Measurements from ENCODE around the gene LRRC17.

LRRC17 gene, protein sequence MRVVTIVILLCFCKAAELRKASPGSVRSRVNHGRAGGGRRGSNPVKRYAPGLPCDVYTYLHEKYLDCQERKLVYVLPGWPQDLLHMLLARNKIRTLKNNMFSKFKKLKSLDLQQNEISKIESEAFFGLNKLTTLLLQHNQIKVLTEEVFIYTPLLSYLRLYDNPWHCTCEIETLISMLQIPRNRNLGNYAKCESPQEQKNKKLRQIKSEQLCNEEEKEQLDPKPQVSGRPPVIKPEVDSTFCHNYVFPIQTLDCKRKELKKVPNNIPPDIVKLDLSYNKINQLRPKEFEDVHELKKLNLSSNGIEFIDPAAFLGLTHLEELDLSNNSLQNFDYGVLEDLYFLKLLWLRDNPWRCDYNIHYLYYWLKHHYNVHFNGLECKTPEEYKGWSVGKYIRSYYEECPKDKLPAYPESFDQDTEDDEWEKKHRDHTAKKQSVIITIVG

DNA sequence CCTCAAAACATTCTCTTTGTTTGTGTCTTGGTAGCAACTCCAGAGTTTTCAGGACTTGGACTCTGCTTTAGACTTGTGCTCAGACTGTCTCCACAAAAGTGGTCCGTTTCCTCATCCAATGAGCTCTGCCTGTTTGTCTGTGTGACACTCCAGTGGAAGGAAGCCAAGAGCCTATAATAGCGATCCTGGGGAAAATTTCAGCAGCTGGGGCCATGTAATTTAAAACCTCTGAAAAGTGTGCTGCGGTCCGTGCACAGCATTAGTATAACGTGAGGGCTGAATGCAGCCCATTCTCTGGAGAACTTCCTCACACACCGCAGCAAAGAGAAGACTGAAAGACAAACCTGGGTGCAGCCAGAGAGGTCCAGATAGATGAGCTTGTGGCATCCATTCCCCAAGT is at the start of gene LRRC17:
Gene LRRC17, plus strand, starts transcription at position 259 of the 400 bp plus-strand sequence. CDS start 20,914 bp downstream, outside the sequence.
- no peak for DNase-seq

DNA sequence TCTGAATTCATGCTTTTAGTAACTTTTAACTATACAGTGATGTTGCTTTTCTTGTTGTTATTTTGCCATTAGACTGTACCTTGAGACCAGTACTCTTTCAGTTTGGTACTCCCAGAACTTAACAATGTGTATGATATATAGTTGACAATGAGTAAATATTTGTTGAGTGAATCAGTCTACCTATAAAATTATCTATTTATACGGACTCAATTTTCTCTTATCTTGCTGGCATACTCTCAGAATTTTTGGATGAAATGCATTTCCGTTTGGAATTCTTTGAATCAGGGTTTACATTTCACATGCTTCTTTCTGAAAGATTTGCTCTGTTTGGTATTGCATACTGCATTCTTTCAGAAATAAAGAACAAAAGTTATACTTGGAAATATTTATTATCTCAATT is 47.8 kb upstream of the LRRC17 start:
- no peak for DNase-seq

DNA sequence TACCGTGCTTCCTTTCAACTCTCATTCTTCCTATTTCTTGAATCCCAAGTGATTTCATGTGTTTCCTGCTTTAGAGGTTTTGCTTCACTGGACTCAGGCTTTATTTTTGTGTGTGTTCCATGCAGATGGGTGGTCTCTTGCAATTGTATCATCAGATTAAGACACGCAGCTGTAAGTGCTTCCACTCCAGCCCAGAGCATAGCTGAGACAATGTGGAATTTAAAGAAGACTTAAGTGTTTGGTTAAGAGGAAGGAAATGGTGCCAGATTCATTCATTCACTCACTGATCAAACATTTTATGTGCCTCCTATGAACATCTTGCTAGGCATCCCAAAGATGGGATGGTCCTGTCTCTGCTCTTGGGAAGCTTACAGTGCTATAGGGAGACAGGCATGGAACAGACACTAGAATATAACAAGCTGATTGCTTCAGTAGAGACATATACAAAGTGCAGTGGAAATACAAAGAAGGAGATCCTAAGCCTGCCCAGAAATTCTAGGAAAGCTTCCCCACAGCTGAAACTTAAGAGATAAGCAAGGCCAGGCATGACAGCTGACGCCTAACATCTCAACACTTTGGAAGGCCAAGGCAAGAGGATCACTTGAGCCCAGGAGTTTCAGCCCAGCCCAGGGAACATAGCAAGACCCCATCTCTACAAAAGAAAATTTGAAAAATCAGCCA is 46.1 kb upstream of the LRRC17 start:
- no peak for DNase-seq

DNA sequence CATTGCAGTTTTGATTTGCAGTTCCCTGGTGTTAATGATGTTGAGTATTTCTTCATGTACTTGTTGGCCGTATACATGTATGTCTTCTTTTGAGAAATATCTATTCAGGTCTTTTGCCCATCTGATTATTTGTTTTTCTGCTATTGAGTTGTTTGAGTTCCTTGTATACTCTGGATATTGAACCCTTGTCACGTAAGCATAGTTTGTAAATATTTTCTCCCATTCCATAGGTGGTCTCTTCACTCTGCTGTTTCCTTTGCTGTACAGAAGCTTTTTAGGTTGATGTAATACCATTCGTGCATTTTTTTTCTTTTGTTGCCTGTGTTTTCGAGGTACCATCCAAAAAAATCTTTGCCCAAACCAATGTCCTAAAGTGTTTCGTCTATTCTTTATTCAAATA is 43.6 kb upstream of the LRRC17 start:
- DNase-seq = no peak

DNA sequence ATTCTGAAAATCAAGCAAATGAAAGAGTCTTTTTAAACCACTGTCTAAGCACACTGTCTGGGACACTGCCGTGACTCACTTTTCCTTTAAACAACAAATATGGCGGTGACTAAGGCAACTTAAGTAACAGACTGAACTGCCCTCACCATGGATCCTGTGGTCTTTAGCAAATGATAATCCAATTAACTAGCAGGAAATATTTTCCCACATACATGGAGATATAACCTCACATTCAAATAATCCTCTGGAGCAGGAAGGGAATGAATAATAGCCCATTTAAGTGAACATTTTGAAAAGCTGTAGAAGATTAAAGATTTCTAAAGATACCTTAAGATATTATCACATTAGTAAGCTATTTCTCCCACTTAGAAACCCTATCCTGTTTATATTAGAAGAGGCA is 40.3 kb upstream of the LRRC17 start:
- DNase-seq = no peak

DNA sequence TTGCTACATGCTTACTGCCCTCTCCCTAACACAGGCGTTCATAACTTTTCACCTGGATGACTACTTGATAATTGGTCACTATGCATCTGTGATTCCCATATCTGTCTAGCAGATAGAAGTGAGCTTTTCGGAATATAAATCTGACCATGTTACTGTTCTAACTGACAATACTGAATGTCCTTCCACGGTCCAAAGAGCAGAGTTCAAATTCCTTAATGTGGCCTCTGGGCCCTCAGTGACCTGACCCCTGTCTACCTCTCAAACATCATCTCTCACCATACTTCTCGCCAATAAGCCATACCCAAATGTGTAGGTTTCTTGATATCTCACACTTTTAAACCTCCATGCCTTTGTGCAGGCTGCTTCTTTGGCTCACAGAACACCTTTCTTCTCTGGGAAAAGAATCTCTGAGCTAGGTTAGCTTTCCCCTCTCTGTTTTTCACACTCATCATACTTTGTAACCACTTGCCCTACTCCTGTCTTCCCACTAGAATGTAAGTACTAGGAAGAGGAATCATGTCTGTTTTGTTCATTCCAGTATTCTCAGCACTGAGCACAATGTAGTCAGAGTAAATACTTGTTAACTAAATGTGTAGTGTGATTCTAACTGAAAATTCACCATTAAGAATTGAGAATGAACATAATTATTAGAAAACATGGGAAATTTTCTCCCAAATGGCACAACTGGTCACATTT is 39.2 kb upstream of the LRRC17 start:
- no peak for DNase-seq

DNA sequence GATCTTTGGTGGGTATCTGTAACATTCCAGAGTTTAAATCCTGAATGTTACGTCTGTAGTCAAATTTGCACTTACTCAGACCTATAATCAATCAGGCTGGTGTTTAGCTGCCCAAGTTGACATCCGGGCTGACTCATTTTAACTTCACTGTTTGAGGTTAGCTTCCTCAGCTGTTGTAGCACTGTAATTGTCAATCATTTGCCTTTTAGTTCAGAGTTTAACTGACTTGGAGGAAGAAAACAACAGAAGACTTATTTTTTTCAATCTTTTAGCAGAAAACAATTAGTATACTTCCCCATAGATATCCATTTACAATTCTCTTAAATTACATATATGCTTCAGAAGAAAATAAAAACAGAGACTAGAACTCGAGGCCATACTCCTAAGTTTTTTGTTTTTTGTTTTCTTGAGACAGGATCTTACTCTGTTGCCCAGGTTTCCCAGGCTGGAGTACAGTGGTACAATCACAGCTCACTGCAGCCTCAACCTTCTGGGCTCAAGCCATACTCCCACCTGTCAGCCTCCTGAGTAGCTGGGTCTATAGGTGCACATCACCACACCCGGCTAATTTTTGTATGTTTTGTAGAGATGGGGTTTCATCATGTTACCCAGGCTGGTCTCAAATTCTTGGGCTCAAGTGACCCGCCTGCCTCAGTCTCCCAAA is 38.5 kb upstream of the LRRC17 start:
- no peak for DNase-seq

DNA sequence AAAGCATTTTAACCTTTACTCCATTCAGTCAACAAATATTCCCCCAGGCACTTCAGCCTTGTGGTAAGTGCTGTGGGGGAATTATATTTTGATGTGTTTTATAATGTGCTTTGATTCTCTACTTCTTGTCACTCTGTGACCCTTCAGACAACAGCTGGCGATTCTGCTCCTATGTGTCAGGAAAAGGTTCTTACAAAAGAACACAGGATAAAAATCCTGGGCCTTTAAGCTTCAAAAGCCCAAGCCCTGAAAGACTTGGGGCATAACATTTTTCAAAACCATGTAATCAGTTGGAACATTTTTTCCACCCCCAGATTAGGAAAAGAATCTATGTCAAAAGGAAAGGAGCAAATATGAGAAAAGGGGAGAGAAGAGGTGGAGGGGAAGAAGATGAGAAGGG is 37.8 kb upstream of the LRRC17 start:
- no peak for DNase-seq

DNA sequence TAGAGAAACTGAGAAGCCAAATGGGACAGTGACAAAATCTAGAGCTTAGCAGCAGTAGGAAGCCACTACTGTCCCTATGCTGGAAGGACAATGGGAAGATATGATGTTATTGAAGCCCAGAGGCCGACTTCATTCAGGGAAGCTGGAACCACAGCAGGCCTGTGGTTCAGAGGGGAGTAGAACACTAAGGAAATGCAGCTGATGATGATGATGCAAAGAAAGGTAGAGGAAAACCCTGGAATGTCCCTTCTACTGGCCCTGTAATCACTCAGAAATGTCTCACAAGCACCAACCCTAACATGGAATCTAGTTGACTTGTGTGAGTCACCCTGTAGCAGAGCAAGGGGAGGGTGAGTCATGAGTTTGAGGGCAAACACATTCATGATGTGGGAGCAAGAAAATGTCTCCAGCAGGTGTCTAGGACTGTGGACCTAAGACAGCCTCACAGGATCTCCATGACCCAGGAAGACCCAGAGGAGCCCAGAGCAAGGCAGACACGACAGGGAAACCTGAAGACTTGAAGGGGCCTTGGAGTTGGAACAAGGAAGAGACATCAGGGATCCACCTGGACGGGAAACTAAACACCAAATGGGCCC is 37.0 kb upstream of the LRRC17 start:
- no peak for DNase-seq

DNA sequence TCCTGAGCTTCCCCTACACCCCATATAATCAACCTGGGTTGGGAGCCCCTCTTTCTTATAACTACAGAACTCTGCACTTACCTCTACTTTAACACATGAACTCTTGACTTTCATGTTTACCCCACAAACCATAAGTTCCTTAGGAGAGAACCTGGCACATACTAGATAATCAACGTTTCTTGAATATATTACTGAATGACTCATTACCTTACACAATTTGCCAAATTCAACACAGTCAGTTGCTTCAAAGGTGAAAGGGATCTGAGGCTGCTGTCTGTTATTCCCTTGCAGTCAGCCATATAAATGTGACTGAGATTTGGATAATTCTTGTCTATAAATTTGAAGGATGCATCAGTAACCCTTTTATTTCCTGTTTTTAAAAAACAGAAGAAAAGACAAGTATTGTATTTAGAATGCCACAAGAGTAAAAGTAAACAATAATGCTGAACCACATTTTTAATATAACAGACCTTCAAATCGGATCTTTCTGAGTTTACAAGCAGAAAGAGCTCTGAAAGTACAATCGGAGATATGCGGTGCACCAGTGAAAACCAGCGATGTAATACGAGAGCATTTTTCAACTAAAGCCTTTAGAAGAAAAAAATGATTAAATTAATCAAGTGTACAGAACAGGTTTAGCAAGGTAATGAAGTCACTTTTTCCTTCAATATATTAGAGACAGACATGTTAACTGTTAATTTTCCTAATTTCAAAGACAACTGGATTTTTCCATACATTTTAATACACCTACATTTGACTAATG is 29.5 kb upstream of the LRRC17 start:
- DNase-seq = no peak

DNA sequence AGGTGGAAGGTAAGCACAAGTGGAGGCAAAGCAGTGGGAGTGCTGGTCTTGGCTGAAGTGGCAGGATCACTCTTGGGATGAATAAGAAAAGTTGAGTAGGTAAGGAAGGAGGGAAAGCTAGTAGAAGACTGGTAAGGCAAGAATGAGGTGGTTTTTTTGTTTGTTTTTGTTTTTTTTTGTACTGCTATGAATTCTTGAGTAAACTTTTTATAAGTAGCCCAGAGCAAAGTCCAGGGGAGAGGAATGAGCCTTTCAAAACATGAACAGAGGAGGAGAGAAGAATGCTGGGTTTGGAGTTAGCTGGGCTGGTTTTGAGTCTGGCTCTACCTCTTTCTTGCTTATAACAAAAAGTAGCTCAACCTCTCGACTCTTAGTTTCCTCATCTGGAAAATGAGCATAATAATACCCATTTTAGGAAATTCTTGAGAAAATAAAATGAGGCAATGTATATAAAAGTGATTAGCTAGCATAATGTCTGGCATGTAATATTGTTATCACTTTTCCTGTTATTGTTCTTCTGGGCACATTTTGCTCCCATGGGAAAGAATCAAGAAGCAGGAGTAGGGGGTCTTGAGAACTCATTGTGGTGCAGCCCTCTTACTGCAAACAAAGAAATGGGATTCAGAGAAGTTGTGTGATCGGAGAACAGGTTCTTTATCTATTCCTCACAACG is 24.1 kb upstream of the LRRC17 start:
- DNase-seq = no peak

DNA sequence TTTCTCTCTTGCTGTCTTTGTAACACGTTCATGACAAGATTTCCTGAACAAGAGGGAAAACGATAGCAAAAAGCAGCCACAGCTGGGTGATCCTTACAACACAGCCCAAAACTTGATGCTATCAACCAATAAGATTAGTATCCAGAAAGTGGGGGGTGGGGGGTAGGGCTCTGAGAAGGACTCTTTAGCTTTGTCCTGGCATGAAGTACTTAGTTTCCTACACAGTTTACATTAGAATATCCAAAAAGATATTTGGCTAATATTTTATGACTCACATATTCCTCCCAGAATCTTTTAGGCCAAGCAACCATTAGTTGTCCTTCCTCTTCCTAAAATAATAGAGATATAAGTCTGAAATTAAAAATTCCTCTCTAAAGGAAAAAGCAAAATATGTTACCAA is 22.9 kb upstream of the LRRC17 start:
- no peak for DNase-seq

DNA sequence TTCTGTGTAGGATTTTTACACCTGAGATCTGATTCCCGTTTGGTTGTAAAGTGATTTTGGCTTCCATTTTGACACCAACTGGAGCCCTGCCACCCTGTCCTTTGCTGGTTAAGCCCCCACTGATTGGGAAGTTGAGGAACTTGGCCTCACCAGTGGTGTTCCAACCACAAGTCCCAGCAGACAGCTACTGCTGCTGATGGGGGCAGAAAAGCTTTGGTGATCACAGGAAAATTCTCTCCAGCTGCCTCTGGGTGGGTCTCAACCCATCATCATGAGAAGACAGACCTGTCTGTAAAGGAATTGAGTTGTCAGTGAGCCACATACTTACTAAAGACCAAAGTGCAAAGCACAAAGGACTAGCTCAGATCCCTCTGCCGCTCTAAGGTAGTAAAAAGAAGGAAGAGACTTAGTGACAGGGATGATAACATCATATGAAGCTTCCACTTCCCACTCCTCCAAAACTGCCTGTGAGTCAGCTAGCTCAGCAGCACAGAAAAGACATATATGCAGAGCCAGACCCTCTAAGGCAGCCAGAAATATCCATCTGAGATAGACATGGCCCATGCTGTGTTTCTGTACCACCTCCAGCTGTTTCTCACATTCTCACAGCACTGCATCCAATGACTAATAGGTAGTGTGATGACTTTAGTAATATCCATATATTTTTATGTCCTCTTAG is 22.4 kb upstream of the LRRC17 start:
- DNase-seq = peak in 1 of 56 donors; percentile 2

DNA sequence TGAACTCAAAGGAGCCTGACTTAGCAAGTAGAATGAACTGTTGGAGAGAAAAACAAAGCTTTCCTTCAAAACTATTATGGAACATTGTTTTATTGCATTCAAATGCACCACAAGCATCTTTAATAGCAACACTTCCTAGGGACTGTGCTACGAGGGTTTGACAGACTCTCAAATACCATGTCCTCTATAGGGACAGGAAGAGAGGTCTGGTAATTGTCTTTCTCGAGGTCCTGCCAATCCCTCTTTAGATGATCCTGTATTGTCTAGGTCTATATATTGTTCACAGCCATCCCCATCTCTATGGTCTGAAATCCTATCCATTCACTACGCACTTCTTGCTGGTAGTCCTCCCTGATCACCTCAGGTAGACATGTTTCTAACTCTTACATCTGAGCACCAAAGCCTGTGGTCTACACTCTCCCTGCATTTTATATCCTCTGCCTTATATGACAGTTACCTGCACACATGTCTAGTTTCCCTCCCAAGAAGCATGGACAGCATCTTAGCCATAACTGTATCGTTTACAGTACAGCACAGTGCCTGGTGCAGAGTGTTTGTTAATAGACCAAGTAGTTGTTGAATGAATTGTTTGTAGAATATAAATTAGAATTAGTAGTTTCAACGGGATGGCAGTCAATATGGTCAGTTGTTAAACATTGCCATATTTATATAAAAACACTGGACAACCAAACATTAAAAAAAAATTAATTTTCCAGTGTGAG is 21.7 kb upstream of the LRRC17 start:
- DNase-seq = no peak

DNA sequence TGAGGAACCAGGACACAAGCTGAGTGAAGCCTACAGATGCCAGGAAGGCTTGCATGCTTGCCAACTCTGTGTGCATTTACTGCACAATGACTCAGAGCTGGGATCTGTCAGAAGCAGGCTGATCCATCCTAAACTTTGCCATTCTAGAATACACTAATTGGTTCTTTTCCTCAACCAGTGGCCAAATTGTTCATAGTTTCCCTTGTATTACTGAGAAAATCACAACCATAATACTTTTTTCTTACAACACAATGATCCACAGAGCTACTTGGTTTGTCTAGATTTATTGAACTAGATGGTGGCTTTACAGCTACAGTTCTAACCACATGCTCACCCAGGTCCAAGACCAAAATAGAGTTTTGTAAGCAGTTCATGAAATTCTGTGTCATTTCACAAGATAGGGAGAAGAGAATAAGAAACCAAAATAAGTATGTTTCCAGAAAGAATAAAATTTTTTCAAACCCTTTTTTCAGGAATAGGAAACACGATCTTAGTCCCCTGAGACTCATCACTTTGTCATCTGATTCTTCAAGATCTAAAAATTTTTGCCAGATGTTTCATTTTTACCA is 21.0 kb upstream of the LRRC17 start:
- peak in 10 of 56 donors; percentile 1 to 46 (median 6) for DNase-seq

DNA sequence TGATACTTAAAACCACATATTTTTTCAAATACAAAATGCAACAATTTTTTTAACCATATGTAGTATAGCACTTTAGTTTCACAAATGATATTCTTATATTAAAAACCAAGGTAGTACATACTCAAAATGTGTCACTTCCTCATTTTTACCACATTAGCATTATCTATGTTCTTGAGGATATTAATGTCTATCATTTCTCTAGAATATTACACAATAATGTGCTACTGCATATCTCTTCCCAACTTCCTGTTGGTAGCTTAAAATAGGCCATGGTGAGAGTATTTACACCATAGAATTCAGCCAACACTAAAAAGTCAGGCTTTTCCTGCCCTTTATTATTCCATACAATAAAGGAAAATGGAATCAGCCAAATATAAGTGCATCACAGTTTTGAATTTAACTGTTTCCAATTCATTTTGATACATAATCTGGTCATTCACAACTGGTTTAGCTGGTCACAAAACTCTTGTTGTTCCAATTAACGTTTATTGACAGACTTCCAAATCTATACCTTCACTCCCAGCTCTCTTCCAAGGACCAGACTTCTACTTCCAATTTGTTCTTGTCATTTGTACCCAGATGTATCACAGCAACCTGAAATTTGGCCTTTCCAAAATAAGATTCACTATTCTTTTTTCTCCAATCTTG is 20.0 kb upstream of the LRRC17 start:
- DNase-seq = no peak

DNA sequence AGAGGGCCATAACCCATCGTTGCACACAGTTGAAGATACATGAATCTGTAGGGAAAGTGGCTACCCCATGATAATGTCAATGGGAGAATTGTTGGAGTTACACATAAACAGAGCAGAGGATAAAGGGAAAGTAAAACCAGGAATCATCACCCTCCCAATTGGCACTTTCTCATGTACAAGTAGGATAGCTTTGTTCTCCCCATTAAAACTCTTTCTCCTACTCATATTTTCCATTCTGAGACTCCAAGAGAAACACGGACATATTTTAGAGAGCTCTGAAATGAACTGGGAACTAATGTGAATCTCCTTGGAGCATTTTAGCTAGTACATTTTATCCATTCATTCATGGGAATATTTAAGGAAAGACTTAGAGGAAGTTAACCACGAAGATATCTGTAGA is 17.2 kb upstream of the LRRC17 start:
- DNase-seq = no peak

DNA sequence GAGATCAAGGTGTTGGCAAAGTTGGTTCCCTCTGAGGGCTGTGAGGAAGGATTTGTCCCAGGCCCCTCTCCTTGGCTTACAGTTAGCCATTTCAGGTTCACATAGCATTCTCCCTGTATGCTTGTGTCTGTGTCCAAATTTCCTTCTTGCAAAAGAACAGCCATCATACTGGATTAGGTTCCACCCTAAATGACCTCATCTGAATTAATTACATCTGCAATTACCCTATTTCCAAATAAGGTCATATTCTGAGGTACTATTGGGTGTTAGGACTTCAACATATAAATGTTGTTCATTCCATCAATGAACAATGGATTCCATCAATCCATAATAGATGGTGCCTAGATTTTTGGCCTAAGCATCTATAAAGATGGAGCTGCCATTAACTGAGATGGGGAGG is 16.2 kb upstream of the LRRC17 start:
- DNase-seq = no peak

Data from amygdala (tissue), 56 donors.